GM12875 (cell line): ENCODE data around the gene DPP4.

ENCODE experiments used
- H3K4me3 ChIP-seq: one replicate; pipeline ENCODE4 v1.5.1; 2011; ENCODE audit warnings: low read depth, low read length, control low read depth
- CTCF ChIP-seq: IDR thresholded peaks from 2 replicates; pipeline ENCODE4 v1.5.1; 2011; ENCODE audit warnings: low read depth, mild to moderate bottlenecking, control low read depth, inconsistent platforms, low read length, moderate library complexity, borderline replicate concordance; ENCODE audit not compliant: insufficient read depth

DPP4 gene

GRCh38 chr2:161971551-161971950, 102.5 kb downstream of the DPP4 start:
- TF ChIP-seq CTCF = no peak
- no peak overlapping the region for H3K4me3 ChIP-seq

GRCh38 chr2:161969159-161969558, 104.9 kb downstream of the DPP4 start:
- TF ChIP-seq CTCF = no peak

GRCh38 chr2:161965994-161966393, 108.0 kb downstream of the DPP4 start:
- H3K4me3 ChIP-seq = no peak overlapping the region
- TF ChIP-seq CTCF = no peak

More at GRCh38 chr2:161969159-161969558, 104.9 kb downstream of the DPP4 start:
- H3K4me3 ChIP-seq = no peak overlapping the region

- H3K4me3 ChIP-seq = no peak overlapping the region
- TF ChIP-seq CTCF = no peak
These were observed 109.9 kb downstream of the DPP4 start for GRCh38 chr2:161964160-161964559.

GRCh38 chr2:161962160-161962559, 111.9 kb downstream of the DPP4 start:
- no peak overlapping the region for H3K4me3 ChIP-seq
- no peak for TF ChIP-seq CTCF

GRCh38 chr2:161961061-161961460, 113.0 kb downstream of the DPP4 start:
- TF ChIP-seq CTCF = no peak
- no peak overlapping the region for H3K4me3 ChIP-seq

- no peak for TF ChIP-seq CTCF
- H3K4me3 ChIP-seq = no peak overlapping the region
These were observed 117.3 kb downstream of the DPP4 start for GRCh38 chr2:161956738-161957137.
